ENCODE measurements around the gene SSB.
A peak's percentile ranks its signal among the peaks of the same experiment; 100 is the strongest.
"Not testable (repeated sequence)": the region's sequence is repeated elsewhere in the genome, so short reads cannot be mapped to it uniquely, and the experiment has no call there.

Gene SSB

GRCh38 chr2:169798718-169799592, at the start of gene SSB:
TSS of gene SSB (plus strand) at chr2:169798871. CDS start at chr2:169800961, 2,090 bp downstream.
- DNase-seq (ENCODE audit: low read depth in 2 of 2): peak; percentile 92 to 95

GRCh38 chr2:169752752-169753151, 45.9 kb upstream of the SSB start:
- DNase-seq (ENCODE audit: low read depth in 2 of 2): no peak

- no peak for DNase-seq (ENCODE audit: low read depth in 2 of 2)
Measured at GRCh38 chr2:169755083-169755870, 43.4 kb upstream of the SSB start.

GRCh38 chr2:169756342-169756741, 42.3 kb upstream of the SSB start:
- DNase-seq (ENCODE audit: low read depth in 2 of 2): no peak

- DNase-seq (ENCODE audit: low read depth in 2 of 2): no peak
Measured at GRCh38 chr2:169757356-169757755, 41.3 kb upstream of the SSB start.

GRCh38 chr2:169757778-169758177, 40.9 kb upstream of the SSB start:
- no peak for DNase-seq (ENCODE audit: low read depth in 2 of 2)

GRCh38 chr2:169759987-169760386, 38.7 kb upstream of the SSB start:
- no peak for DNase-seq (ENCODE audit: low read depth in 2 of 2)

GRCh38 chr2:169760798-169761197, 37.9 kb upstream of the SSB start:
- not testable (repeated sequence) for DNase-seq (ENCODE audit: low read depth in 2 of 2)

GRCh38 chr2:169761251-169761969, 37.3 kb upstream of the SSB start:
- DNase-seq (ENCODE audit: low read depth in 2 of 2): no peak

- DNase-seq (ENCODE audit: low read depth in 2 of 2): no peak
Measured at GRCh38 chr2:169761970-169762292, 36.7 kb upstream of the SSB start.

GRCh38 chr2:169765523-169765922, 33.1 kb upstream of the SSB start:
- DNase-seq (ENCODE audit: low read depth in 2 of 2): no peak

GRCh38 chr2:169767243-169767888, 31.3 kb upstream of the SSB start:
- DNase-seq (ENCODE audit: low read depth in 2 of 2): peak; percentile 10 to 45

GRCh38 chr2:169768262-169768995, 30.2 kb upstream of the SSB start:
- peak in 1 of 2 experiments; percentile 23 for DNase-seq (ENCODE audit: low read depth in 2 of 2)

- DNase-seq (ENCODE audit: low read depth in 2 of 2): no peak
Measured at GRCh38 chr2:169771021-169771420, 27.6 kb upstream of the SSB start.

GRCh38 chr2:169771612-169772011, 27.1 kb upstream of the SSB start:
- DNase-seq (ENCODE audit: low read depth in 2 of 2): no peak

GRCh38 chr2:169772651-169773050, 26.0 kb upstream of the SSB start:
- DNase-seq (ENCODE audit: low read depth in 2 of 2): no peak

GRCh38 chr2:169775354-169775753, 23.3 kb upstream of the SSB start:
- no peak for DNase-seq (ENCODE audit: low read depth in 2 of 2)

- DNase-seq (ENCODE audit: low read depth in 2 of 2): no peak
Measured at GRCh38 chr2:169775765-169776164, 22.9 kb upstream of the SSB start.

GRCh38 chr2:169776252-169776761, 22.4 kb upstream of the SSB start:
- DNase-seq (ENCODE audit: low read depth in 2 of 2): no peak

GRCh38 chr2:169778446-169778845, 20.2 kb upstream of the SSB start:
- DNase-seq (ENCODE audit: low read depth in 2 of 2): no peak
